OCI-LY1 (cell line): ENCODE data around the gene PYDC1.

Experiments used
- H2AFZ ChIP-seq: fragments of 200-600 bp; sonication (generic), shearing (Covaris generic); 2 replicates; pipeline ENCODE4 v1.6.0; 2014; ENCODE audit warnings: antibody characterized with exemption, mild to moderate bottlenecking, low read length
- H3F3A ChIP-seq: fragments of 200-600 bp; sonication (generic), shearing (Covaris generic); 2 replicates; pipeline ENCODE4 v1.6.0; 2014; ENCODE audit warnings: mild to moderate bottlenecking, antibody characterized with exemption, low read length, moderate library complexity; ENCODE audit not compliant: insufficient read depth
- H3K27ac ChIP-seq: fragments of 200-600 bp; sonication (generic); 2 replicates; pipeline ENCODE4 v1.5.1; 2014; ENCODE audit warnings: low read length, mixed run types, mild to moderate bottlenecking, low read depth; ENCODE audit not compliant: poor library complexity, severe bottlenecking
- H3K27me3 ChIP-seq: fragments of 200-600 bp; sonication (generic); 2 replicates; pipeline ENCODE4 v1.6.0; 2014; ENCODE audit warnings: antibody characterized with exemption, mild to moderate bottlenecking, low read length, moderate library complexity; ENCODE audit not compliant: insufficient read depth
- H3K36me3 ChIP-seq: fragments of 200-600 bp; sonication (generic); 2 replicates; pipeline ENCODE4 v1.6.1; 2014; ENCODE audit warnings: mild to moderate bottlenecking, antibody characterized with exemption, low read length, moderate library complexity, mixed read lengths; ENCODE audit not compliant: insufficient read depth
- H3K4me1 ChIP-seq: fragments of 200-600 bp; sonication (generic); 2 replicates; pipeline ENCODE4 v1.5.1; 2014; ENCODE audit warnings: mild to moderate bottlenecking, low read length, moderate library complexity; ENCODE audit not compliant: insufficient read depth, severe bottlenecking
- H3K4me2 ChIP-seq: fragments of 200-600 bp; sonication (generic), shearing (Covaris generic); 2 replicates; pipeline ENCODE4 v1.6.1; 2014; ENCODE audit warnings: low read length
- H3K4me3 ChIP-seq: fragments of 200-600 bp; sonication (generic); 2 replicates; pipeline ENCODE4 v1.5.1; 2014; ENCODE audit warnings: low read length, low read depth, mild to moderate bottlenecking, mixed read lengths; ENCODE audit not compliant: poor library complexity, severe bottlenecking
- H3K79me2 ChIP-seq: fragments of 200-600 bp; shearing (Covaris generic); 2 replicates; pipeline ENCODE4 v1.6.1; 2016; ENCODE audit warnings: mixed run types, low read length, mixed read lengths; ENCODE audit not compliant: insufficient read depth
- H3K9ac ChIP-seq: fragments of 200-600 bp; sonication (generic), shearing (Covaris generic); 2 replicates; pipeline ENCODE4 v1.6.1; 2014; ENCODE audit warnings: mild to moderate bottlenecking, low read length, mixed read lengths
- H3K9me2 ChIP-seq: fragments of 200-600 bp; sonication (generic), shearing (Covaris generic); 2 replicates; pipeline ENCODE4 v1.6.1; 2014; ENCODE audit warnings: low read depth, mild to moderate bottlenecking, low read length, mixed read lengths
- H3K9me3 ChIP-seq: fragments of 200-600 bp; shearing (Covaris generic); 2 replicates; pipeline ENCODE4 v1.6.1; 2014; ENCODE audit warnings: low read length, mixed read lengths
- H4K20me1 ChIP-seq: fragments of 200-600 bp; sonication (generic), shearing (Covaris generic); 2 replicates; pipeline ENCODE4 v1.6.0; 2016; ENCODE audit warnings: mild to moderate bottlenecking, low read length; ENCODE audit not compliant: insufficient read depth
- CTCF ChIP-seq: fragments of 200-600 bp; sonication (generic), shearing (Covaris generic); IDR thresholded peaks from 2 replicates; pipeline ENCODE4 v1.5.1; 2017; ENCODE audit warnings: mild to moderate bottlenecking, antibody characterized with exemption, low read length, moderate library complexity, mixed read lengths
- EZH2 ChIP-seq: fragments of 200-600 bp; sonication (generic), shearing (Covaris generic); IDR thresholded peaks from 2 replicates; pipeline ENCODE4 v1.8.0; 2017; ENCODE audit warnings: borderline replicate concordance, mixed run types, mild to moderate bottlenecking, antibody characterized with exemption, low read length, moderate library complexity, mixed read lengths

Gene PYDC1

GRCh38 chr16:31194898-31195297 lies 22.0 kb downstream of the PYDC1 start:
- no peak overlapping the region for H2AFZ ChIP-seq
- no peak overlapping the region for H3K27ac ChIP-seq
- no peaks in the 10 kb centered on the region for H3K9me3 ChIP-seq
- no peak overlapping the region for H3K9ac ChIP-seq
- no peak for TF ChIP-seq EZH2
- TF ChIP-seq CTCF: no peak
- H3K4me1 ChIP-seq: no peaks in the 10 kb centered on the region
- H3K36me3 ChIP-seq: peaks cover 80% of the 10 kb centered on the region
- H3K4me2 ChIP-seq: 0 out of 2 replicates have a peak overlapping the region, but pooled peaks have one; percentile 24
- H3K79me2 ChIP-seq: no peaks in the 10 kb centered on the region
- no peaks in the 10 kb centered on the region for H3K27me3 ChIP-seq
- H4K20me1 ChIP-seq: no peaks in the 10 kb centered on the region; the same call in 1 of the 2 replicates
- no peak overlapping the region for H3K4me3 ChIP-seq
- no peaks in the 10 kb centered on the region for H3K9me2 ChIP-seq
- peaks cover 15% of the 10 kb centered on the region for H3F3A ChIP-seq

GRCh38 chr16:31193874-31194273 lies 23.1 kb downstream of the PYDC1 start:
- no peak overlapping the region for H3K4me2 ChIP-seq
- no peak overlapping the region for H3K9ac ChIP-seq
- TF ChIP-seq EZH2: no peak
- no peak for TF ChIP-seq CTCF
- H3K36me3 ChIP-seq: peaks cover 85% of the 10 kb centered on the region
- H3F3A ChIP-seq: peaks cover 12% of the 10 kb centered on the region
- no peak overlapping the region for H3K27ac ChIP-seq
- no peaks in the 10 kb centered on the region for H3K9me2 ChIP-seq
- H3K27me3 ChIP-seq: no peaks in the 10 kb centered on the region
- no peak overlapping the region for H3K4me3 ChIP-seq
- H2AFZ ChIP-seq: no peak overlapping the region
- no peaks in the 10 kb centered on the region for H3K4me1 ChIP-seq
- H3K79me2 ChIP-seq: no peaks in the 10 kb centered on the region
- no peaks in the 10 kb centered on the region for H3K9me3 ChIP-seq
- H4K20me1 ChIP-seq: peaks cover 2% of the 10 kb centered on the region; the same call in 1 of the 2 replicates

- H3K9me2 ChIP-seq: no peaks in the 10 kb centered on the region
- no peak overlapping the region for H3K4me3 ChIP-seq
- peaks cover 90% of the 10 kb centered on the region for H3K36me3 ChIP-seq
- no peaks in the 10 kb centered on the region for H3K27me3 ChIP-seq
- no peak overlapping the region for H3K9ac ChIP-seq
- H3K4me2 ChIP-seq: no peak overlapping the region
- peaks cover 12% of the 10 kb centered on the region for H3F3A ChIP-seq
- TF ChIP-seq CTCF: no peak
- no peak for TF ChIP-seq EZH2
- H4K20me1 ChIP-seq: peaks cover 2% of the 10 kb centered on the region; the same call in 1 of the 2 replicates
- H3K9me3 ChIP-seq: no peaks in the 10 kb centered on the region
- no peak overlapping the region for H2AFZ ChIP-seq
- no peaks in the 10 kb centered on the region for H3K4me1 ChIP-seq
- no peak overlapping the region for H3K27ac ChIP-seq
- no peaks in the 10 kb centered on the region for H3K79me2 ChIP-seq
These were observed 23.9 kb downstream of the PYDC1 start for GRCh38 chr16:31192856-31193642.
